Activated T-cell treated with anti-CD3 and anti-CD28 coated beads, Interleukin-2, amount 50 U/mL, for 72 hours (primary cell): Measurements from ENCODE around the gene HDGFL2. TPM values are rescaled to one million over a fixed set of nuclear protein-coding genes. Genes with fewer than 3 reads are reported as not detected.

ENCODE experiments used
- ATAC-seq, 2 donors: fragments of 150-1000 bp; cut with Tn5 transposase; replicated peaks in 1 of 2; 2 replicates each; pipeline ENCODE4 v1.10.0; 2021; ENCODE audit warnings: moderate library complexity in 2 of 2, mild to moderate bottlenecking in 1 of 2
- DNase-seq, 2 donors: peaks; one replicate each; pipeline ENCODE4 v3.0.0; 2021 to 2022; ENCODE audit warnings: mixed read lengths in 1 of 2
- H3K27ac Mint-ChIP-seq: one replicate; pipeline ENCODE4 v1.8.0; 2022; ENCODE audit warnings: mild to moderate bottlenecking, moderate library complexity, mixed read lengths
- H3K27me3 Mint-ChIP-seq: one replicate; pipeline ENCODE4 v1.8.0; 2022; ENCODE audit warnings: low read depth, mixed read lengths
- H3K36me3 Mint-ChIP-seq, 2 donors: one replicate each; pipeline ENCODE4 v1.8.0; 2022; ENCODE audit warnings: mixed read lengths in 2 of 2, mild to moderate bottlenecking in 1 of 2; ENCODE audit not compliant: insufficient read depth in 2 of 2
- H3K4me1 Mint-ChIP-seq: one replicate; pipeline ENCODE4 v1.8.0; 2022; ENCODE audit warnings: low read depth, mixed read lengths
- H3K4me3 Mint-ChIP-seq, 2 donors: one replicate each; pipeline ENCODE4 v1.8.0; 2022; ENCODE audit warnings: mild to moderate bottlenecking in 2 of 2, mixed read lengths in 2 of 2, moderate library complexity in 2 of 2
- H3K9me3 Mint-ChIP-seq, 2 donors: one replicate each; pipeline ENCODE4 v1.8.0; 2022; ENCODE audit warnings: mixed read lengths in 2 of 2
- total RNA-seq, 2 donors: library from RNA; stranded (reverse); gene quantifications; one replicate each; pipeline ENCODE4 v1.2.3, GENCODE V29; 2022

Gene HDGFL2
- total RNA-seq, 2 donors from 2014 or later, result 48.5 to 58.9 TPM

GRCh38 chr19:4502282-4503131, 30.4 kb downstream of the HDGFL2 start:
- no peaks in the 10 kb centered on the region for H3K9me3 Mint-ChIP-seq
- H3K4me1 Mint-ChIP-seq, result peaks cover 7% of the 10 kb centered on the region
- no peak overlapping the region for H3K27ac Mint-ChIP-seq
- ATAC-seq (no peak), DNase-seq (no peak)
- H3K36me3 Mint-ChIP-seq, result peaks cover 0 to 3% of the 10 kb centered on the region in 2 donors
- H3K27me3 Mint-ChIP-seq, result no peaks in the 10 kb centered on the region
- H3K4me3 Mint-ChIP-seq, result no peak overlapping the region

DNA sequence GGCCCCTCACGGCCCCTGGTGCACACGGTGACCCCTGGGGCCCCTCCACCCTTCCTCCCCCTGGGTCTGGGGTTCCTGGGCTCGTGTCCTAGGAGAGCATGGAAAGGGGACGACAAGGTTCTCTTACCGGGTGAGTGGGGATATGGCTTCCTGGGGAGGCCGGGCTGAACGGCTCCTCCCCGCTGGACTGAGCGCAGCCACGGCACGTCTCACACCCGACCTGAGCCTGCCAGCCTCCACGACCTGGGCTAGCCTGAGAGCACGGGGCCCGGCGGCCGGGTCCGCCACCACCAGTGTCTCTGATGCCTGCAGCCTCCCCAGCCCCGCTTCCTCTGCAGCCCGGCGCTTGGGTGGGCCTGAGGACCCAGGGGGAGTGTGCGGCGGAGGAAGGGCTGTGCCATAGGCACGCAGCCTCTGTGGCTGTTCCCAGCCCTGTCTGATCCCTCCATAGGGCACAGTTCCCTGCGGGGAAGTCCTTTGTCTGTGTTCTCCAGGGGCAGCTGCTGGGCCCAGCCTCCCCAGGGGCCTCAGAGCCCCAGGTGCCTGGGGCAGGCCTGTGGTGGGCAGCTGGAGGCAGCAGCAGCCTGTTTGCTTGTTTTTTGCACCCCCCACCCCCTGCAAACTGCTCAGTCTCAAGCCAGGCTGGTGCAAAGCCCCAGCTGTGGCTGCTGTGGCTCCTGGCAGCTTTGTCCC, 31.2 kb downstream of the HDGFL2 start:
- H3K36me3 Mint-ChIP-seq, result peaks cover 0 to 3% of the 10 kb centered on the region in 2 donors
- ATAC-seq (no peak), DNase-seq (no peak)
- no peaks in the 10 kb centered on the region for H3K27me3 Mint-ChIP-seq
- peaks cover 7% of the 10 kb centered on the region for H3K4me1 Mint-ChIP-seq
- no peak overlapping the region for H3K27ac Mint-ChIP-seq
- no peak overlapping the region for H3K4me3 Mint-ChIP-seq
- no peaks in the 10 kb centered on the region for H3K9me3 Mint-ChIP-seq

- H3K4me3 Mint-ChIP-seq, result no peak overlapping the region
- DNase-seq (no peak), ATAC-seq (no peak)
- H3K9me3 Mint-ChIP-seq, result no peaks in the 10 kb centered on the region
- peaks cover 7% of the 10 kb centered on the region for H3K4me1 Mint-ChIP-seq
- H3K27ac Mint-ChIP-seq, result no peak overlapping the region
- H3K36me3 Mint-ChIP-seq, result peaks cover 0 to 3% of the 10 kb centered on the region in 2 donors
- no peaks in the 10 kb centered on the region for H3K27me3 Mint-ChIP-seq
Measured at GRCh38 chr19:4503825-4504170, 31.7 kb downstream of the HDGFL2 start.

- ATAC-seq, result no peak
- DNase-seq, result no peak
- no peak overlapping the region for H3K4me3 Mint-ChIP-seq
- no peaks in the 10 kb centered on the region for H3K27me3 Mint-ChIP-seq
- peaks cover 0 to 3% of the 10 kb centered on the region in 2 donors for H3K36me3 Mint-ChIP-seq
- H3K27ac Mint-ChIP-seq, result no peak overlapping the region
- H3K9me3 Mint-ChIP-seq, result no peaks in the 10 kb centered on the region
- peaks cover 7% of the 10 kb centered on the region for H3K4me1 Mint-ChIP-seq
Measured at GRCh38 chr19:4504297-4504701, 32.2 kb downstream of the HDGFL2 start.

DNA sequence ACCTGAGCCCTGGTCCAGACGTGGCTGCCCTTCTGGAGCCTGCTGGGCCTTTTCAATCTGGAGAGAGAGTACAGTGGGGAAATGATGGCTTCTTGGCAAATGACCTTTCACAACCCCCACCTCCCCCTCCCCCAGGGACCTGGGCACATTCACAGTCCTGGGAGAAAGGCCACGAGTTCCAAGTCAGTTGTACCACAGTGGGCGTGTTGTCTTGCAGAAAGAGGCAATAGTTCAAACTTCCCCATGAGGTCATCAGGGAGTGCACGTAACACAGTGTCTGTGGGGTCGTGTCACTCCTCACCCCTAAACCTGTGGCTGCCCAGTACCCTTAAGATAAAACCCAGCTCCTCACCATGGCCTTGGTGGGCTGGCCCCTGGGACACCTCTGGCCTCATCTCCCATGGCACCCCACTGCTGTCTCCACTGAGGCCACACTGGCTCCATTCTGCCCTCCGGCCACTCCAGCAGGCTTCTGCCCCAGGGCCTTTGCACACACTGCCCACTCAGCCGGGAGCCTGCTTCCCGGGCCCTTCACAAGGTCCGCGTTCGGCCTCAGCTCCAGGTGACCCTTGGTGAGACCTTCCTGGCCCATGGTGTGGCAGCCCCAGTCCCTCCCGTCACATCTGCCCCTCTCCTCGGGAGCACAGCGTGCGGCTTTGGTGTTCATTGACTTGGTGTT, 32.9 kb downstream of the HDGFL2 start:
- Mint-ChIP-seq H3K27ac (no peak overlapping the region), H3K4me3 (no peak overlapping the region), H3K4me1 (peaks cover 7% of the 10 kb centered on the region), H3K9me3 (no peaks in the 10 kb centered on the region), H3K36me3 (peaks cover 0 to 3% of the 10 kb centered on the region in 2 donors), H3K27me3 (no peaks in the 10 kb centered on the region)
- DNase-seq, result no peak
- no peak for ATAC-seq

GRCh38 chr19:4505570-4506448, 33.7 kb downstream of the HDGFL2 start:
- ATAC-seq (no peak), DNase-seq (no peak)
- peaks cover 7% of the 10 kb centered on the region for H3K4me1 Mint-ChIP-seq
- H3K9me3 Mint-ChIP-seq, result no peaks in the 10 kb centered on the region
- H3K36me3 Mint-ChIP-seq, result peaks cover 0 to 3% of the 10 kb centered on the region in 2 donors
- no peak overlapping the region for H3K27ac Mint-ChIP-seq
- no peaks in the 10 kb centered on the region for H3K27me3 Mint-ChIP-seq
- H3K4me3 Mint-ChIP-seq, result no peak overlapping the region

DNA sequence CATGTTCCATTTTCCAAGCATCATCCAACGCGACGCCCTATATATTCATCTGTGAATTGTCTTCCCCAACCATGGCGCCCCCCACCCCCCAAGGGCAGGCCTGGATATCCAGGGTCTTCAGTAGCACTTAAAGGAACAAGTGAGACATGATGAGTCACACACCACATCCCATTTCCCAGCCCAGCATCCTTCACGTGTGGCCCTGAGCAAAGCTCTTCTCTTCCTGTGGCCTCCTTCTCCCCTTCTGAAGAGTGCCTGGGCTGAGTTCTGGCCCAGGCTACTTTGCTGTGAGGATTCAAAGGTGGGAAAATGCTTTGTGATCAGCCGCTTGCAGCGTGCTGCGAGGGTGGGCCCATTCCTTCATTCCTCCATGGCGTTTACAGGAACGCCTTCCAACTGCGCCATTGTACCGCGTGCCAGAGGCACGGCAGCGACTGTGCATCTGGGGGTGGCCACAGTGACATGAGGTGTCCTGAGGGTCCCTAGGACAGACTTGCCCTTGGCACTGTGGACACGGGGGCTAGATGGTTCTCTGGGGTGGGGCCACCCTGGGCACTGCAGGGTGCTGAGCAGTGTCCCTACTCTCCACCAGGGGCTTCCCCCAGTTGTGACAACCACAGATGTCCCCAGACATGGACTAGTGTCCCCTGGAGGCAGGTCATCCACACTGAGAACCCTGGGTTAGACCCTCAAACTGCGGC, 34.5 kb downstream of the HDGFL2 start:
- Mint-ChIP-seq H3K9me3 (no peaks in the 10 kb centered on the region), H3K27ac (no peak overlapping the region), H3K36me3 (peaks cover 0 to 3% of the 10 kb centered on the region in 2 donors), H3K27me3 (no peaks in the 10 kb centered on the region), H3K4me3 (no peak overlapping the region), H3K4me1 (peaks cover 7% of the 10 kb centered on the region)
- DNase-seq (no peak), ATAC-seq (no peak)

DNA sequence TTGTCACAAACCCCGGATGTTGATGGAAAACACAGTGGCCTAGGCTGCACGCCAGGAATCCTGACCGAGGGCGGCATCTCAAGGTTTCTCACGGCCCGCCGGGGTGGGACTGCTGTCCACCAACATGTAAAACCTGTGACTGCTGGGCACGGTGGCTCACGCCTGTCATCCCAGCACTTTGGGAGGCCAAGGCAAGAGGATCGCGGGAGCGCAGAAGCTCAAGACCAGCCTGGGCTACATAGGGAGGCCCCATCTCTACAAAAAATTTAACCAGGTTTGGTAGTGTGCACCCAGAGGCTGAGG, 35.0 kb downstream of the HDGFL2 start:
- no peak for DNase-seq
- H3K4me3 Mint-ChIP-seq, result no peak overlapping the region
- ATAC-seq, result no peak
- H3K36me3 Mint-ChIP-seq, result peaks cover 0 to 3% of the 10 kb centered on the region in 2 donors
- no peaks in the 10 kb centered on the region for H3K9me3 Mint-ChIP-seq
- no peak overlapping the region for H3K27ac Mint-ChIP-seq
- H3K27me3 Mint-ChIP-seq, result no peaks in the 10 kb centered on the region
- H3K4me1 Mint-ChIP-seq, result peaks cover 7% of the 10 kb centered on the region

DNA sequence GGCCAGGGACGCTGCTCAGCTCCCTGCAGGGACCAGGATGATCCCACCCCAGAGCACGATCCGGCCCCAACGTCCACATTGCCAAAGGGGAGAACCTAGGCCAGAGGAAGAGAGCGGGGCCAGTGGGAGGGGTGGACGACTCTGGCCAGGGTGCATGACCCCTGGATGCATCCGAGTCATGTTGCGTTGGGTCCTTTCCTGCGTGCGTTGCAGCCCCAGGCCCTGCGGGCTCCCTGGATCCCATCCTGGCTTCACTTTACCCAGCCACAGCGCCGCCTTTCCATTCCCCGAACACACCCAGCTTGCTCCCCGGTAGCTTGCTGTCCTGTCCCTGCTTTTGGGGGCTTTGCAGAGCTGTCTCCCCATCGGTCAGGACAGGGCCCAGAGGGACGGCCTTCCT, 35.7 kb downstream of the HDGFL2 start:
- no peaks in the 10 kb centered on the region for H3K27me3 Mint-ChIP-seq
- H3K4me3 Mint-ChIP-seq, result no peak overlapping the region
- H3K9me3 Mint-ChIP-seq, result no peaks in the 10 kb centered on the region
- H3K27ac Mint-ChIP-seq, result no peak overlapping the region
- ATAC-seq (no peak), DNase-seq (no peak)
- peaks cover 0 to 3% of the 10 kb centered on the region in 2 donors for H3K36me3 Mint-ChIP-seq
- H3K4me1 Mint-ChIP-seq, result peaks cover 7% of the 10 kb centered on the region

- no peak overlapping the region for H3K4me3 Mint-ChIP-seq
- DNase-seq, result no peak
- H3K27ac Mint-ChIP-seq, result no peak overlapping the region
- H3K27me3 Mint-ChIP-seq, result no peaks in the 10 kb centered on the region
- peaks cover 0 to 3% of the 10 kb centered on the region in 2 donors for H3K36me3 Mint-ChIP-seq
- no peaks in the 10 kb centered on the region for H3K9me3 Mint-ChIP-seq
- ATAC-seq, result no peak
- H3K4me1 Mint-ChIP-seq, result peaks cover 7% of the 10 kb centered on the region
Measured at GRCh38 chr19:4508698-4509097, 36.6 kb downstream of the HDGFL2 start.

DNA sequence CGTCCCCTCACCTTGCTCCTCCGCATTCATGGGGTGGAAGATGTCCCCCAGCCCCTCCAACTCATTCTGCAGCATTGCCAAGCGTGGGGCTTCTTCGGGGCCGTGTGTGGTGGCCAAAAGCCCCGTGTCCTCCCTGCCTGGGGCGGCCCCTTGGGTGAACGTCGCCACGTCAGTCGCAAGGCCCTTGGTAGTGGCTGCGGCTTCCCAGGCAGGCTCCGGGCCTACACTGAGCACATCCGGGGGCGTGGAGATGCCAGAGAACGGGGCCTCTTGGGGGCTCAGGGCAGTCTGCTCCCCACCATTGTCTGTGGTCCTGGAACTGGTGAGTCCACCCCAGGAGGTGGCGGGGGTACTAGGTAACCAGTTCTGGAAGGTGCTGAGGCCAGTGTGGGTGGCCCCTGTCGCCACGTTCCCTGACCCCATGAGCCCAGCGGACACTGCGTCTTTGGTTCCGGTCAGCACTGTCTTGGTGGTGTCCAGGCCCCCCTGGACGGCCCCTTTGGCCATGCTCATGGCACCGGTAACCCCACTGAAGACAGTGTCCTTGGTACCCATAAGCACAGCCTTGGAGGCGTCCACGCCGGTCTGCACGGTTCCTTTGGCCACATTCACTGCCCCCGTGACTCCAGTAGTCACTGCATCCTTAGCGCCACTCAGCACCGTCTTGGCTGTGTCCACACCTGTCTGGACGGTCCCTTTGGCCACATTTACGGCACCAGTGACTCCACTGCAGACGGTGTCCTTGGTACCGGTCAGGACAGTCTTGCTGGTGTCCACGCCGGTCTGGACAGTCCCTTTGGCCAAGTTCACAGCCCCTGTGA, 38.5 kb downstream of the HDGFL2 start:
- peaks cover 7% of the 10 kb centered on the region for H3K4me1 Mint-ChIP-seq
- DNase-seq (no peak), ATAC-seq (peak in 1 of 2 donors; percentile 21)
- H3K36me3 Mint-ChIP-seq, result peaks cover 0 to 3% of the 10 kb centered on the region in 2 donors
- no peak overlapping the region for H3K27ac Mint-ChIP-seq
- no peak overlapping the region for H3K4me3 Mint-ChIP-seq
- H3K27me3 Mint-ChIP-seq, result no peaks in the 10 kb centered on the region
- no peaks in the 10 kb centered on the region for H3K9me3 Mint-ChIP-seq
